GM23248 (cell line): ENCODE results near the gene BSPRY. TPM values are rescaled to one million over a fixed set of nuclear protein-coding genes. Genes with fewer than 3 reads are reported as not detected.

Source experiments
- DNase-seq: peaks from one replicate; pipeline ENCODE4 v3.0.0-alpha.2; 2015
- H2AFZ ChIP-seq: fragments of 200-600 bp; sonication (generic); 2 replicates; pipeline ENCODE4 v1.6.1; 2016; ENCODE audit warnings: antibody characterized with exemption
- H3F3A ChIP-seq: fragments of 200-600 bp; sonication (generic); 2 replicates; pipeline ENCODE4 v1.6.1; 2016; ENCODE audit warnings: mild to moderate bottlenecking, antibody characterized with exemption, mixed run types; ENCODE audit not compliant: insufficient read depth
- H3K27ac ChIP-seq: fragments of 200-600 bp; sonication (generic); 2 replicates; pipeline ENCODE4 v1.5.1; 2016; ENCODE audit warnings: mild to moderate bottlenecking
- H3K27me3 ChIP-seq: fragments of 200-600 bp; sonication (generic); replicated peaks from 2 replicates; pipeline ENCODE4 v1.6.1; 2016; ENCODE audit warnings: mild to moderate bottlenecking; ENCODE audit not compliant: insufficient read depth
- H3K36me3 ChIP-seq: fragments of 200-600 bp; sonication (generic); 2 replicates; pipeline ENCODE4 v1.6.1; 2016; ENCODE audit warnings: low read depth, mild to moderate bottlenecking
- H3K4me1 ChIP-seq: fragments of 200-600 bp; sonication (generic); 2 replicates; pipeline ENCODE4 v1.6.1; 2016; ENCODE audit warnings: mild to moderate bottlenecking; ENCODE audit not compliant: insufficient read depth
- H3K4me2 ChIP-seq: fragments of 200-600 bp; sonication (generic); one replicate; pipeline ENCODE4 v1.6.1; 2016; ENCODE audit warnings: mild to moderate bottlenecking; ENCODE audit not compliant: unreplicated experiment
- H3K4me3 ChIP-seq: fragments of 200-600 bp; sonication (generic); 2 replicates; pipeline ENCODE4 v1.5.1; 2016; ENCODE audit warnings: mild to moderate bottlenecking
- H3K79me2 ChIP-seq: fragments of 200-600 bp; sonication (generic); 2 replicates; pipeline ENCODE4 v1.6.1; 2016; ENCODE audit warnings: mild to moderate bottlenecking; ENCODE audit not compliant: insufficient read depth
- H3K9ac ChIP-seq: fragments of 200-600 bp; sonication (generic); 2 replicates; pipeline ENCODE4 v1.6.1; 2016; ENCODE audit warnings: mild to moderate bottlenecking
- H3K9me2 ChIP-seq: fragments of 200-600 bp; sonication (generic); 2 replicates; pipeline ENCODE4 v1.6.1; 2016; ENCODE audit warnings: mixed run types, mild to moderate bottlenecking, moderate library complexity; ENCODE audit not compliant: insufficient read depth
- H3K9me3 ChIP-seq: fragments of 200-600 bp; sonication (generic); one replicate; pipeline ENCODE4 v1.6.1; 2017; ENCODE audit warnings: low read depth
- H4K20me1 ChIP-seq: fragments of 200-600 bp; sonication (generic); 2 replicates; pipeline ENCODE4 v1.6.0; 2016; ENCODE audit not compliant: insufficient read depth
- EZH2 ChIP-seq: fragments of 200-600 bp; sonication (generic); IDR thresholded peaks from 2 replicates; pipeline ENCODE4 v1.6.1; 2018; ENCODE audit warnings: antibody characterized with exemption, mild to moderate bottlenecking; ENCODE audit not compliant: insufficient read depth, poor library complexity, severe bottlenecking
- EZH2phosphoT487 ChIP-seq: fragments of 200-600 bp; sonication (generic); IDR thresholded peaks from 2 replicates; pipeline ENCODE4 v1.6.1; 2018; ENCODE audit warnings: antibody characterized with exemption, moderate library complexity, mild to moderate bottlenecking, low read depth; ENCODE audit not compliant: insufficient read depth
- WGBS, 2 experiments: methylation state at CpG; one replicate each; pipeline ENCODE4 v1.1.6; 2015 to 2017; ENCODE audit warnings: low lambda C conversion rate in 2 of 2, low coverage in 1 of 2; ENCODE audit errors: missing lambda C conversion rate in 2 of 2; 5-methylcytosine and 5-hydroxymethylcytosine counted together
- in situ Hi-C: fragments of 300-500 bp; cut with MboI; formaldehyde crosslinking; loops from 2 replicates; pipeline ENCODE4 v1.15.0; 2020
- polyA plus RNA-seq: library from polyadenylated mRNA; unstranded; fragments of >200 nt; fragmentation: Nextera tagmentation; extraction: Ambion mirVana; gene quantifications from 2 replicates; pipeline ENCODE4 v1.2.1, GENCODE V29; 2016
- total RNA-seq: library from RNA; depleted of rRNA; stranded (reverse); fragments of >200 nt; shearing (Covaris generic); gene quantifications from 2 replicates; pipeline ENCODE4 v1.2.3, GENCODE V29; 2014

Gene BSPRY
- total and polyA plus RNA-seq, 2 experiments from 2014 or later, result not detected

- Histone ChIP-seq H3K9me2 (no peaks in the 10 kb centered on the region), H3K36me3 (no peaks in the 10 kb centered on the region), H3K9me3 (no peaks in the 10 kb centered on the region), H3K27ac (no peak overlapping the region), H3K4me2 (no peak overlapping the region), H2AFZ (no peak overlapping the region), H3K79me2 (no peaks in the 10 kb centered on the region), H3K4me3 (peak overlapping the region; percentile 60), H3K27me3 (peaks cover 59% of the 10 kb centered on the region), H3F3A (no peaks in the 10 kb centered on the region), H4K20me1 (no peaks in the 10 kb centered on the region), H3K4me1 (no peaks in the 10 kb centered on the region), H3K9ac (no peak overlapping the region)
- in situ Hi-C loops, result no loop called here
- WGBS, 2 experiments, result 10 to 15% methylated on average over 14 of the region's 14 CpGs
- no peak for DNase-seq
- peak; percentile 74 for TF ChIP-seq EZH2
- TF ChIP-seq EZH2phosphoT487, result peak; percentile 75; the same call in 1 of the 2 replicates
These were observed 843 bp downstream of the BSPRY start for GRCh38 chr9:113350107-113350661.

- no peaks in the 10 kb centered on the region for H3K79me2 ChIP-seq
- peaks cover 61% of the 10 kb centered on the region for H3K27me3 ChIP-seq
- no peak for DNase-seq
- no peak overlapping the region for H3K9ac ChIP-seq
- H4K20me1 ChIP-seq, result no peaks in the 10 kb centered on the region
- in situ Hi-C loops, result no loop called here
- H2AFZ ChIP-seq, result no peak overlapping the region
- TF ChIP-seq EZH2, result no peak
- TF ChIP-seq EZH2phosphoT487, result no peak
- H3F3A ChIP-seq, result no peaks in the 10 kb centered on the region
- H3K9me2 ChIP-seq, result no peaks in the 10 kb centered on the region
- no peaks in the 10 kb centered on the region for H3K9me3 ChIP-seq
- H3K4me1 ChIP-seq, result no peaks in the 10 kb centered on the region
- WGBS, 2 experiments, result 60 to 65% methylated on average over 6 of the region's 6 CpGs
- no peak overlapping the region for H3K4me2 ChIP-seq
- H3K27ac ChIP-seq, result no peak overlapping the region
- no peaks in the 10 kb centered on the region for H3K36me3 ChIP-seq
- no peak overlapping the region for H3K4me3 ChIP-seq
These were observed 1.6 kb downstream of the BSPRY start for GRCh38 chr9:113350937-113351336.

DNA sequence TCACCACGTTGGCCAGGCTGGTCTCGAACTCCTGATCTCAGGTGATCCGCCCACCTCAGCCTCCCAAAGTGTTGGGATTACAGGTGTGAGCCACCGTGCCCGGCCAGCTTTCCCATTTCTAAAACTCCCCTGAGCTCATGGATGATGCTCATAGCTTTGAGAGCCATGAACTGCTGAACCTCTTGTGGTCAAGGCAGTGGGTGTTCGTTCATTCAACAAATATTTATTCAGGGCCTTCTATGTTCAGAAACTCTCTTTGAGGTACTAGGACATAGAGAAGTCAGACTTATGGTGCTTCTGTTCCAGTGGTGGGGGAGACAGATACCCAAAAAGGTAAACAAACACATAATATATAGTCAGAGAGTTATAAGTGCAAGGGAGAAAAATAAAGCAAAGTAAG lies 2.7 kb downstream of the BSPRY start:
- in situ Hi-C loops, result no loop called here
- H2AFZ ChIP-seq, result no peak overlapping the region
- TF ChIP-seq EZH2 (no peak), EZH2phosphoT487 (no peak)
- H3K36me3 ChIP-seq, result no peaks in the 10 kb centered on the region
- no peaks in the 10 kb centered on the region for H3K79me2 ChIP-seq
- H3K9me3 ChIP-seq, result no peaks in the 10 kb centered on the region
- H3K4me2 ChIP-seq, result no peak overlapping the region
- H3F3A ChIP-seq, result no peaks in the 10 kb centered on the region
- DNase-seq, result no peak
- no peaks in the 10 kb centered on the region for H3K4me1 ChIP-seq
- peaks cover 67% of the 10 kb centered on the region for H3K27me3 ChIP-seq
- no peaks in the 10 kb centered on the region for H4K20me1 ChIP-seq
- no peaks in the 10 kb centered on the region for H3K9me2 ChIP-seq
- H3K4me3 ChIP-seq, result no peak overlapping the region
- H3K27ac ChIP-seq, result no peak overlapping the region
- WGBS, 2 experiments, result 52 to 54% methylated on average over 6 of the region's 6 CpGs
- no peak overlapping the region for H3K9ac ChIP-seq

GRCh38 chr9:113352411-113352810 lies 3.1 kb downstream of the BSPRY start:
- H3K36me3 ChIP-seq, result no peaks in the 10 kb centered on the region
- H3K4me2 ChIP-seq, result no peak overlapping the region
- H3K9me3 ChIP-seq, result no peaks in the 10 kb centered on the region
- H3K79me2 ChIP-seq, result no peaks in the 10 kb centered on the region
- TF ChIP-seq EZH2, result no peak
- TF ChIP-seq EZH2phosphoT487, result no peak
- no peak overlapping the region for H2AFZ ChIP-seq
- no peaks in the 10 kb centered on the region for H3F3A ChIP-seq
- no peak overlapping the region for H3K4me3 ChIP-seq
- WGBS, 2 experiments, result 60% methylated on average over 1 of the region's 1 CpG
- peak; percentile 14 for DNase-seq
- H3K27me3 ChIP-seq, result peaks cover 71% of the 10 kb centered on the region
- H3K4me1 ChIP-seq, result no peaks in the 10 kb centered on the region
- H3K9me2 ChIP-seq, result no peaks in the 10 kb centered on the region
- H3K9ac ChIP-seq, result no peak overlapping the region
- no peak overlapping the region for H3K27ac ChIP-seq
- H4K20me1 ChIP-seq, result no peaks in the 10 kb centered on the region
- in situ Hi-C loops, result no loop called here
